Right atrium auricular region (tissue), 2 donors: ENCODE measurements around the gene HS3ST5. TPM values are rescaled to one million over a fixed set of nuclear protein-coding genes. Genes with fewer than 3 reads are reported as not detected.

Experiments
- DNase-seq: peaks from one replicate; pipeline ENCODE4 v3.0.0-alpha.2; 2019; ENCODE audit warnings: low spot score
- H3K27ac ChIP-seq, 2 donors: fragments of 200-600 bp; sonication (generic); 1 replicate in 1 of 2; 2 replicates in 1 of 2; pipeline ENCODE4 v1.5.1; 2016 to 2019
- H3K27me3 ChIP-seq, 2 donors: fragments of 200-600 bp; sonication (generic); one replicate each; pipeline versions ENCODE4 v1.5.1 to v1.6.0; 2017 to 2019
- H3K36me3 ChIP-seq: fragments of 200-600 bp; sonication (generic); one replicate; pipeline ENCODE4 v1.5.1; 2016
- H3K4me1 ChIP-seq, 2 donors: fragments of 200-600 bp; sonication (generic); one replicate each; pipeline versions ENCODE4 v1.5.1 to v1.6.0; 2017 to 2019
- H3K4me3 ChIP-seq, 2 donors: fragments of 200-600 bp; sonication (generic); 1 replicate in 1 of 2; 2 replicates in 1 of 2; pipeline ENCODE4 v1.5.1; 2017 to 2019; ENCODE audit warnings: mild to moderate bottlenecking in 1 of 2, moderate library complexity in 1 of 2
- H3K9me3 ChIP-seq, 2 donors: fragments of 200-600 bp; sonication (generic); one replicate each; pipeline ENCODE4 v1.5.1; 2019
- CTCF ChIP-seq, 2 donors: fragments of 200-600 bp; sonication (generic); IDR thresholded peaks; one replicate each; pipeline ENCODE4 v1.5.1; 2019; ENCODE audit warnings: antibody characterized with exemption in 2 of 2
- total RNA-seq, 2 donors: library from RNA; depleted of rRNA; stranded (reverse); fragments of >200 nt; gene quantifications; one replicate each; pipeline ENCODE4 v1.1.0, GENCODE V29; 2016

The HS3ST5 gene
- total RNA-seq, 2 donors from 2014 or later: not detected

GRCh38 chr6:114068116-114068515, 274.7 kb downstream of the HS3ST5 start:
- Histone ChIP-seq H3K27ac (no peak overlapping the region), H3K4me3 (no peak overlapping the region), H3K4me1 (no peaks in the 10 kb centered on the region), H3K27me3 (no peaks in the 10 kb centered on the region), H3K36me3 (no peaks in the 10 kb centered on the region), H3K9me3 (no peaks in the 10 kb centered on the region)
- DNase-seq: no peak
- TF ChIP-seq CTCF (IDR thresholded peaks at IDR 0.05): no peak

- no peak for TF ChIP-seq CTCF (IDR thresholded peaks at IDR 0.05)
- no peaks in the 10 kb centered on the region for H3K9me3 ChIP-seq
- H3K27ac ChIP-seq: no peak overlapping the region
- H3K4me1 ChIP-seq: no peaks in the 10 kb centered on the region
- H3K36me3 ChIP-seq: no peaks in the 10 kb centered on the region
- no peak overlapping the region for H3K4me3 ChIP-seq
- H3K27me3 ChIP-seq: no peaks in the 10 kb centered on the region
- DNase-seq: no peak
These were observed 278.0 kb downstream of the HS3ST5 start for GRCh38 chr6:114064862-114065261.

GRCh38 chr6:114063956-114064355, 278.9 kb downstream of the HS3ST5 start:
- Histone ChIP-seq H3K4me3 (no peak overlapping the region), H3K4me1 (no peaks in the 10 kb centered on the region), H3K9me3 (no peaks in the 10 kb centered on the region), H3K36me3 (no peaks in the 10 kb centered on the region), H3K27me3 (no peaks in the 10 kb centered on the region), H3K27ac (no peak overlapping the region)
- TF ChIP-seq CTCF (IDR thresholded peaks at IDR 0.05): no peak
- DNase-seq: no peak

- Histone ChIP-seq H3K27ac (no peak overlapping the region), H3K4me3 (no peak overlapping the region), H3K4me1 (no peaks in the 10 kb centered on the region), H3K27me3 (no peaks in the 10 kb centered on the region), H3K36me3 (no peaks in the 10 kb centered on the region), H3K9me3 (no peaks in the 10 kb centered on the region)
- DNase-seq: no peak
- no peak for TF ChIP-seq CTCF (IDR thresholded peaks at IDR 0.05)
These were observed 280.6 kb downstream of the HS3ST5 start for GRCh38 chr6:114062199-114062598.

- Histone ChIP-seq H3K27me3 (no peaks in the 10 kb centered on the region), H3K4me3 (no peak overlapping the region), H3K4me1 (no peaks in the 10 kb centered on the region), H3K36me3 (no peaks in the 10 kb centered on the region), H3K9me3 (no peaks in the 10 kb centered on the region), H3K27ac (no peak overlapping the region)
- no peak for TF ChIP-seq CTCF (IDR thresholded peaks at IDR 0.05)
- no peak for DNase-seq
These were observed 281.1 kb downstream of the HS3ST5 start for GRCh38 chr6:114061741-114062140.

GRCh38 chr6:114061116-114061515, 281.7 kb downstream of the HS3ST5 start:
- H3K27me3 ChIP-seq: no peaks in the 10 kb centered on the region
- TF ChIP-seq CTCF (IDR thresholded peaks at IDR 0.05): no peak
- H3K36me3 ChIP-seq: no peaks in the 10 kb centered on the region
- H3K4me3 ChIP-seq: no peak overlapping the region
- H3K9me3 ChIP-seq: no peaks in the 10 kb centered on the region
- DNase-seq: no peak
- no peak overlapping the region for H3K27ac ChIP-seq
- no peaks in the 10 kb centered on the region for H3K4me1 ChIP-seq
